ENCODE measurements around the gene STAC.

The STAC gene

GRCh38 chr3:36505393-36505792, 125.1 kb downstream of the STAC start:
- Histone ChIP-seq H3K4me1 (ENCODE audit: control insufficient read depth, low read length) (no peaks in the 10 kb centered on the region), H3F3A (ENCODE audit: control insufficient read depth, insufficient read depth) (no peaks in the 10 kb centered on the region), H3K9me3 (ENCODE audit: control insufficient read depth, insufficient read depth, low read length) (no peaks in the 10 kb centered on the region), H3K27ac (ENCODE audit: low read depth, low read length) (no peak overlapping the region), H3K4me3 (ENCODE audit: low read length) (no peak overlapping the region), H4K20me1 (ENCODE audit: control insufficient read depth, insufficient read depth, low read depth, low read length) (no peaks in the 10 kb centered on the region), H3K4me2 (ENCODE audit: low read length) (no peak overlapping the region), H3K79me2 (ENCODE audit: control insufficient read depth, low read length) (no peaks in the 10 kb centered on the region), H3K27me3 (ENCODE audit: control insufficient read depth, low read length) (no peaks in the 10 kb centered on the region), H3K9me2 (replicated peaks; ENCODE audit: control insufficient read depth, low read length) (no peaks in the 10 kb centered on the region), H3K36me3 (ENCODE audit: control insufficient read depth, low read length) (no peaks in the 10 kb centered on the region)
- no peak for TF ChIP-seq CTCF (IDR thresholded peaks at IDR 0.05; ENCODE audit: low read depth, low read length, poor library complexity, severe bottlenecking)
- TF ChIP-seq EZH2phosphoT487 (IDR thresholded peaks at IDR 0.05; ENCODE audit: borderline replicate concordance, low read length): no peak

DNA sequence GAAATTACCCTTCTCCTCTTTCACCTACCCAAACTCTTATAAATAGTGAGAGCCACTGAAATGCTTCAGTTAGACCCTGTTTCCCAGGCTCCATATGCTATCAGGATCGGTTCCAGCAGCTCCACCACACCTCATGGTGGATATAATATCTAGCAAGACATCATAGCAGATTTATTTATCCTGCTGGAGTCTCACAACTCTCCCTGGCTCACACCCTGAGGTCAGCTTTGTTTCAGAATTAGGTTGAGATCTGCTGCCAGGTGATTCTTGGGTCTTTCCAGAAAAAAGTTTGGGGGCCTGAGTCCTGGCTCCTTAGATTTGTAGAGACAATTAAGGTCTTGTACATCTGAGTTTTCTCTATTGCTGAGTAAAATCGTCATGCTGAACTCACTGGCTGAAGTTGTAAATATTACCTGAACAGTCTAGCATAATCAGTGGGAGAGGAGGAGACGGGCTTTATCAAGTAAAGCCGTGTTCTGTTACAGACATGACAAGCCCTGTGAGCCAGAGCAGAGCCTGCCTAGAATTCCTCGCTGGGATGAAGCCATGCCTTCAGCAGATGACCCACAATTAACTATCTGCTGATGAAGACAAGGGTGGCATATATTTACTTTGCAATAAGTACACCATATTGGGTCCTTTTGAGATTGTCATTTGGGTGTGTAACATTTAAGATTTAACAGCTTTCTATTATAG, 131.6 kb downstream of the STAC start:
- H3K79me2 ChIP-seq (ENCODE audit: control insufficient read depth, low read length): no peaks in the 10 kb centered on the region
- H3K9me2 ChIP-seq (replicated peaks; ENCODE audit: control insufficient read depth, low read length): no peaks in the 10 kb centered on the region
- no peaks in the 10 kb centered on the region for H3K27me3 ChIP-seq (ENCODE audit: control insufficient read depth, low read length)
- no peak overlapping the region for H3K4me3 ChIP-seq (ENCODE audit: low read length)
- H3F3A ChIP-seq (ENCODE audit: control insufficient read depth, insufficient read depth): no peaks in the 10 kb centered on the region
- H3K9me3 ChIP-seq (ENCODE audit: control insufficient read depth, insufficient read depth, low read length): no peaks in the 10 kb centered on the region
- H3K4me1 ChIP-seq (ENCODE audit: control insufficient read depth, low read length): no peaks in the 10 kb centered on the region
- H3K27ac ChIP-seq (ENCODE audit: low read depth, low read length): no peak overlapping the region
- no peaks in the 10 kb centered on the region for H3K36me3 ChIP-seq (ENCODE audit: control insufficient read depth, low read length)
- TF ChIP-seq CTCF (IDR thresholded peaks at IDR 0.05; ENCODE audit: low read depth, low read length, poor library complexity, severe bottlenecking) (no peak), EZH2phosphoT487 (IDR thresholded peaks at IDR 0.05; ENCODE audit: borderline replicate concordance, low read length) (no peak)
- no peaks in the 10 kb centered on the region for H4K20me1 ChIP-seq (ENCODE audit: control insufficient read depth, insufficient read depth, low read depth, low read length)
- H3K4me2 ChIP-seq (ENCODE audit: low read length): no peak overlapping the region

- H3F3A ChIP-seq (ENCODE audit: control insufficient read depth, insufficient read depth): no peaks in the 10 kb centered on the region
- TF ChIP-seq EZH2phosphoT487 (IDR thresholded peaks at IDR 0.05; ENCODE audit: borderline replicate concordance, low read length) (no peak), CTCF (IDR thresholded peaks at IDR 0.05; ENCODE audit: low read depth, low read length, poor library complexity, severe bottlenecking) (no peak)
- H3K36me3 ChIP-seq (ENCODE audit: control insufficient read depth, low read length): no peaks in the 10 kb centered on the region
- no peaks in the 10 kb centered on the region for H3K9me3 ChIP-seq (ENCODE audit: control insufficient read depth, insufficient read depth, low read length)
- H3K4me1 ChIP-seq (ENCODE audit: control insufficient read depth, low read length): no peaks in the 10 kb centered on the region
- H3K4me3 ChIP-seq (ENCODE audit: low read length): no peak overlapping the region
- H3K27me3 ChIP-seq (ENCODE audit: control insufficient read depth, low read length): no peaks in the 10 kb centered on the region
- no peak overlapping the region for H3K4me2 ChIP-seq (ENCODE audit: low read length)
- H4K20me1 ChIP-seq (ENCODE audit: control insufficient read depth, insufficient read depth, low read depth, low read length): no peaks in the 10 kb centered on the region
- no peaks in the 10 kb centered on the region for H3K79me2 ChIP-seq (ENCODE audit: control insufficient read depth, low read length)
- H3K27ac ChIP-seq (ENCODE audit: low read depth, low read length): no peak overlapping the region
- no peaks in the 10 kb centered on the region for H3K9me2 ChIP-seq (replicated peaks; ENCODE audit: control insufficient read depth, low read length)
These were observed 132.3 kb downstream of the STAC start for GRCh38 chr3:36512555-36512954.

All from DOHH2 (cell line).